T1000 (cell line): ENCODE results near the gene CYP24A1.

ENCODE experiments used
- DNase-seq: peaks from one replicate; lab custom pipeline; 2025; ENCODE audit warnings: mixed read lengths; lab: John Stamatoyannopoulos, UW

The CYP24A1 gene

GRCh38 chr20:54173653-54174456, at the start of gene CYP24A1:
Gene CYP24A1 (minus strand): TSS chr20:54173986. CDS start chr20:54173579, 407 bp downstream.
- DNase-seq = no peak

- DNase-seq = no peak
Observed at GRCh38 chr20:54223285-54223684, 49.5 kb upstream of the CYP24A1 start.

GRCh38 chr20:54221996-54222890, 48.5 kb upstream of the CYP24A1 start:
- no peak for DNase-seq

GRCh38 chr20:54221353-54221752, 47.6 kb upstream of the CYP24A1 start:
- DNase-seq = no peak

- DNase-seq = no peak
Observed at GRCh38 chr20:54220722-54221121, 46.9 kb upstream of the CYP24A1 start.

GRCh38 chr20:54219751-54220426, 46.1 kb upstream of the CYP24A1 start:
- no peak for DNase-seq

GRCh38 chr20:54218470-54218869, 44.7 kb upstream of the CYP24A1 start:
- no peak for DNase-seq

- no peak for DNase-seq
Observed at GRCh38 chr20:54217762-54218161, 44.0 kb upstream of the CYP24A1 start.

GRCh38 chr20:54215157-54215789, 41.5 kb upstream of the CYP24A1 start:
- DNase-seq = no peak

- no peak for DNase-seq
Observed at GRCh38 chr20:54214566-54214965, 40.8 kb upstream of the CYP24A1 start.

- DNase-seq = no peak
Observed at GRCh38 chr20:54212871-54213270, 39.1 kb upstream of the CYP24A1 start.

GRCh38 chr20:54212226-54212625, 38.4 kb upstream of the CYP24A1 start:
- no peak for DNase-seq

- no peak for DNase-seq
Observed at GRCh38 chr20:54209216-54209813, 35.5 kb upstream of the CYP24A1 start.

GRCh38 chr20:54208548-54209176, 34.9 kb upstream of the CYP24A1 start:
- no peak for DNase-seq

- peak; percentile 96 for DNase-seq
Observed at GRCh38 chr20:54207743-54208547, 34.2 kb upstream of the CYP24A1 start, which contains the start of gene PFDN4. Gene PFDN4 (plus strand): TSS chr20:54208087. CDS start chr20:54208101, 14 bp downstream.

GRCh38 chr20:54207053-54207742, 33.4 kb upstream of the CYP24A1 start:
- no peak for DNase-seq

GRCh38 chr20:54205450-54205849, 31.7 kb upstream of the CYP24A1 start:
- DNase-seq = no peak

GRCh38 chr20:54204481-54204880, 30.7 kb upstream of the CYP24A1 start:
- no peak for DNase-seq

- DNase-seq = no peak
Observed at GRCh38 chr20:54204063-54204462, 30.3 kb upstream of the CYP24A1 start.
